HG02610 (cell line): ENCODE measurements around the gene ZNF773.
"Not testable (repeated sequence)": the region's sequence is repeated elsewhere in the genome, so short reads cannot be mapped to it uniquely, and the experiment has no call there.

Experiments used
- ATAC-seq: cut with Tn5 transposase; IDR thresholded peaks from one replicate; pipeline ENCODE4 v1.9.1; 2021; ENCODE audit warnings: mild to moderate bottlenecking, moderate library complexity; ENCODE audit not compliant: unreplicated experiment

The ZNF773 gene

GRCh38 chr19:57499680-57500395, at the start of gene ZNF773:
Gene ZNF773 (plus strand): TSS chr19:57499938. CDS start chr19:57500081, 143 bp downstream.
- peak; percentile 98 for ATAC-seq

DNA sequence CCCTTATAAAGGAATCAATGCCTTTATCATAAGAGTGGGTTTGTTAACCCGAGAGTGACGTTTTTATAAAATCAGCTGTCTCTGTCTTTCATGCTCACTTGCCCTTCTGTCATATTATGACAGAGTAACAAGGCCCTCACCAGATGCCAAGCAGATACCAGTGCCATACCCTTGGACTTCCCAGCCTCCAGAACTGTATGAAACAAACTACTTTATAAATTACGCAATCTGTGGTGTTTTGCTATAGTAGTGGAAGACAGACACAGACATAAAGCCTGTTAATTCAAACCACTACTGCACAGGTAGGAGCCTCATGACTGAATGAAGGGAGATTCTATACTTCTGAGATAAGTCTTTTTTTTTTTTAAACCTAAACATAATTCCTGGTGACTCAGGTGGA, 47.4 kb upstream of the ZNF773 start:
- no peak for ATAC-seq

DNA sequence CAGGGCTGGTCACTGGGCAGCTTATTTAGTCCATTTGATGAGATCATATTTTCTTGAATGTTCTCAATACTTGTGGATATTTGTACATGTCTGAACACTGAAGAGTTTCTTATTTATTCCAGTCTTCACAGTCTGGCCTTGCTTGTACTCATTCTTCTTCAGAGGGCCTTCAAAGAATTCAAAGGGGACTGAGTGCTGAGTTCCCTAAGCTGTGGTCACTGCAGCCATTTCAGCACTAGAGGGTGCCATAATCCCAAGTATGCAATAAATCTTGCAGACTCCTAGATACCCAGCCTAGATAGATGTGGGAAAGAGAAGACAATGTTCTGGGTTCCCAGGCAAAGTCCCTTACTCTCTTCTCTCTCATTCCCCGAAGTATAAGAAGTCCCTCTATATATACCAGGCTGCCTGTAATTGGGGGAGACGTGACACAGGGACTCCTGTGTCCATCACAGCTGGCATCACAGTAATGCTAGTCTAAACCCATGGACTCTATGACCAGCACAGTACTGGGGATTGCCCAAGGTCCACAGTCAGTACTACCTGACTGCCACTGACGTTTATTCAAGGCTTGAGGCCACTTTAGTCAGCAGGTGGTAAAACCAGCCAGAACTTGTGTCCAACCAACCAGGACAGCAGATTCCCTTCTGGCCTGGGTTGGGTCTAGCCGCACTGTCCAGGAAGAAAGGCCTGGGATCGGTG, 33.9 kb upstream of the ZNF773 start:
- ATAC-seq: no peak

DNA sequence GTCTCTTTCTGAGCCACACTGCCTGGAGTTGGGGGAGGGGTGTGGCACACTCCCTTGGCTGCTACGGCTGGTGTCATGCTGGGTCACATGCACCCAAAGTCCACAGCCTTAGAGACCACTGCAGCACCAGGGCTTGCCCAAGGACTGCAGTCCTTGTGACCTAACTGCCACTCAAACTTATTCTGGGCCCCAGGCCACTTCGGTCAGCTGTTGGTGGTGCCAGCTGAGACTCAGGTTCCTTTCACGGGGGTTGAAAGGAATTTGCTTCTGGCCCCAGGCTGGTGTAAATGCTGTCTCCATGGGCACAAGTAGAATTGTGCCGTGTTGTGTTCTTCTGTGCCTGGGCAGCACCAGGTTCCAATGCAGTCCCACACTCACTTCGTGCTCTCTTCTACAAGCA, 33.2 kb upstream of the ZNF773 start:
- no peak for ATAC-seq

DNA sequence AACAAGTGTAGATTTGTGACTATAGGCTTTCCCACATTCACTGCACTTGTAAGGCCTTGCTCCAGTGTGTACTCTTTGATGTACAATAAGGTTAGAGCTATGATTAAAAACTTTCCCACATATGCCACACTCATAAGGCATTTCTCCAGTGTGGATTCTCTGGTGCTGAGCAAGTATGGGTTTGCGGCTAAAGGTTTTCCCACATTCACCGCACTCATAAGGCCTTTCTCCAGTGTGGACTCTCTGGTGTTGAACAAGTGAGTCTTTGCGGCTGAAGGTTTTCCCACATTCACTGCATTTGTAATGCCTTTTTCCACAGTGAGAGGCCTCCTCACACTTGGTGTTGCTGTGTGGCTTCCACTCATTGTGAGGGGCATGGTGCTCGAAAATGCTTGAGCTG, 26.1 kb upstream of the ZNF773 start:
- no peak for ATAC-seq

DNA sequence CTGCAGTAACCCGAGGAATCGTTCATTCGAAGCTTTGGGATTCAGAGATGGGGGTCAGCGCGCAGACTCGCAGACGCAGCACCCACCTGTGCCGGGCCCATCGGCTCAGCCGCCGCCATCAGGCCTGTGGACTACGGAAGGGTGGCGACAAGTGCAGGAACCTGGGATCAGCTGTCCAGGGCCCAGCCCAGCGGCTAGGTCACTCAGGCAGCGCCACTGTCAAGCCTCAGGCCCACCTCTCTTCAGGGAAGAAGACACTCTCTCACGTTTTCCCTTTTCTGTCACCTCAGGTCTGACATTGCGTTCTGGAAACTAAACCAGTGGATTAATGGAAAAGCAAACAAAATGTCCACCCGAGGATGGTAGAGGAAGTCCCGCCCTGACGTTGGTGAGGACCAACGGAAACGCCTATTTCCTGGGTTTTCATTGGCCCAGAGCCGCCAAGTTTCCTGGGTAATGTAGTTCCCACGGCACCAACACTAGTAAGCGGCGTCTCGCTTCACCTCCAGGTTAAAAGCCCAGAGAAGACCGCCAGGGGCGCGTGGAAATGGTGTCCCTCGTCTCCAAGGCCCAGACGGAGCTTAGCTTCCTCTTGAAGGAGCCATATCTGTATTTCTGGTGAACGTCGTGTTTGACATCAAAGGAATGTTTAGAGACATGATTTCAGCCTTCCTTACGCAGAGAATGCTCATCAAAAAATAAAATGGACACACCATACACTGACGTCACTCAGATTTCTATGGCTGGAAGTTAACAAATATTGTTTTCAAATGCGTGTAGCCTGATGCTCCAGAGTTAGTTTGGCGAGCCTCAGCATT, 22.3 kb upstream of the ZNF773 start, which contains the start of gene ZNF772:
ZNF772 (minus strand) TSS at position 376 of the 818 bp plus-strand sequence; CDS start at position 119, 257 bp downstream.
- ATAC-seq: peak; percentile 95

DNA sequence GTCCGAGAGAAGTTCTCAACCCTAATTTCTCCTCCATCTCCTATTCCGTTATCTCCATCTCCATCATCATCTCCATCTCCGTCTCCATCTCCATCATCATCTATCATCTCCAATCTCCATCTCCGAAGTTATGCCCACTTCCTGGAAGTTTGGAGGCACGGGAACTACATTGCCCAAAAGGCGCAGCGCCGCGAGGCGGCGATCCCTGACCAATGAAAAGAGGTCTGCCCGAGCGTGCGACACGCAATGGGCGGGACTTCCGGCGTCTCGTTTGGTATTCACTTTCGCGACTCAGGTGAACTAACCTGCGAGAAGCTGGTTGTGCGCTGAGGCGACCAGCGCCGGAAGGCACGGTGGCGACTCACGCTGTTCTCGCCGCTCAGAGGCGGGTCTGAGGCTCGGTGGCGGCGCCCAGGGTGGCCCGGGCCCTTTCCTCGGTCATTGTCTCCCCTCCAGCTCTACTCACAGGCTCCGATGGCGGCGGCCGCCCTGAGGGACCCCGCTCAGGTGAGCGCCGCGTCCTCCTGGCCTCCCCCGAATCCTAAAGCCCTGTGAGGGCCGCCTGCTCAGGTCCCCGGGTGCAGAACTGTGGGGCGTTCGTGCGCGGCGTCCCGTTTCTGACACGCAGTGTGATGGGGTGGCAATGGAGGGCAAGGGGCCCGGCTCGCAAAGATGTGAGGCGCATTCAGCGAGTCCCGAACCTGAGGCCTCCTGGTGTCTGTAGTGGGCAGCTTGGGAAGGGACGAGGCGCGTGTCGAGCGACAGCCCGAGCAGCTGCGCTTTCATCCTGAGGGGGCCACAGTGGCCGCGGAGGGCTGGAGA, 12.1 kb upstream of the ZNF773 start, which contains the start of gene ZNF419:
ZNF419 (plus strand) TSS at position 274 of the 822 bp plus-strand sequence; CDS start at position 475, 201 bp downstream.
- ATAC-seq: peak; percentile 91

DNA sequence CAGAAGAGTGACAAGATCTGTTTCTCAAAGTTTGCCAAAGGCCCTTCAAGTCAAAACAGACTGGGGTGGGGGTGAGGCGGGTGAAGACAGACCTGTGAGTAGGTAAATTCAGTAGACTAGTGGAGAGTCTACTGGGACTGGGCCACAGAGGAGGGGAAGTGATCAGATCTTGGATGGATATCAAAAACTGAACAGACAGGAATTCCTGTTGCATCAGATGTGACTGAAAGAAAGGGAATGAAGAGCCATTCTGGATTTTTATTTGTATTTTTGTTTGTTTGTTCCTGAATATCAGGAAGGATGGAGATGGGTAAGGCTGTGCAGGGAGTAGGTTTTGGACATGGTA, 11.5 kb upstream of the ZNF773 start:
- not testable (repeated sequence) for ATAC-seq

DNA sequence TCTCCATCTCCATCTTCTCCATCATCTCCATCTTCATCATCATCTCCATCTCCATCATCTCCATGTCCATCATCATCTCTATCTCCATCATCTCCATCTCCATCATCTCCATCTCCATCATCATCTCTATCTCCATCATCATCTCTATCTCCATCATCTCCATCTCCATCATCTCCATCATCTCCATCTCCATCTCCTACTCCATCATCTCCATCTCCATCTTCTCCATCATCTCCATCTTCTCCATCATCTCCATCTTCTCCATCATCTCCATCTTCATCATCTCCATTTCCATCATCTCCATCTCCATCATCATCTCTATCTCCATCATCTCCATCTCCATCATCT, 432 bp upstream of the ZNF773 start:
- ATAC-seq: not testable (repeated sequence)

GRCh38 chr19:57500400-57500799, 662 bp downstream of the ZNF773 start:
- not testable (repeated sequence) for ATAC-seq

- ATAC-seq: no peak
Measured at GRCh38 chr19:57506163-57506562, 6.4 kb downstream of the ZNF773 start.

DNA sequence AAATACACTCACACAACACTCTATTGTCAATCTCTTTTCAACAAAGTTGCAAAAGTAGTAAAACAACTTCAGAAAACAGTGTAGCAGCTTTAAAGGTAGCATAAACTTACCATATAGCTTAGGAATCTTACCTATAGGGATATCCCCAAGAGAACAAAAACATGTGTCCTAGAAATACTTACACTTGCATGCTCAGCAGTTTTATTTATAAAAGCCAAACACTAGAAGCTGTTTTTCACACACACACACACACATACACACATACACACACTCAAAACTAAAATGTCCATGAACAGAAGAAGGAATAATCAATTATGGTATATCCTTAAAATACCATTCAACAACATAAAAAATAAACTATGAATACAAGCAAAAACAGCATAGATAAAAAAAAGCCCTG, 11.7 kb downstream of the ZNF773 start:
- no peak for ATAC-seq

- ATAC-seq: no peak
Measured at GRCh38 chr19:57512845-57513244, 13.1 kb downstream of the ZNF773 start.

GRCh38 chr19:57515255-57515654, 15.5 kb downstream of the ZNF773 start:
- ATAC-seq: no peak

- not testable (repeated sequence) for ATAC-seq
Measured at GRCh38 chr19:57518021-57518420, 18.3 kb downstream of the ZNF773 start.

- peak; percentile 97 for ATAC-seq
Measured at GRCh38 chr19:57527136-57527881, 27.6 kb downstream of the ZNF773 start, which contains the start of gene ZNF549. Gene ZNF549 (plus strand): TSS chr19:57527356. CDS start chr19:57527574, 218 bp downstream.

- no peak for ATAC-seq
Measured at GRCh38 chr19:57537953-57538547, 38.3 kb downstream of the ZNF773 start.

GRCh38 chr19:57546513-57546912, 46.8 kb downstream of the ZNF773 start:
- no peak for ATAC-seq

- ATAC-seq: no peak
Measured at GRCh38 chr19:57552432-57552831, 52.7 kb downstream of the ZNF773 start.
